Ecto neural progenitor cell (in vitro differentiated cells): ENCODE measurements around the gene SYPL1.

ENCODE experiments used
- DNase-seq: peaks from one replicate; pipeline ENCODE4 v3.0.0-alpha.2; 2018; ENCODE audit warnings: low spot score

The SYPL1 gene

GRCh38 chr7:106092204-106092603, 19.9 kb downstream of the SYPL1 start:
- DNase-seq: no peak

GRCh38 chr7:106089647-106090046, 22.5 kb downstream of the SYPL1 start:
- no peak for DNase-seq

- no peak for DNase-seq
These were observed 24.1 kb downstream of the SYPL1 start for GRCh38 chr7:106088014-106088413.

GRCh38 chr7:106086062-106086461, 26.1 kb downstream of the SYPL1 start:
- no peak for DNase-seq

- no peak for DNase-seq
These were observed 27.1 kb downstream of the SYPL1 start for GRCh38 chr7:106085015-106085414.

- no peak for DNase-seq
These were observed 28.4 kb downstream of the SYPL1 start for GRCh38 chr7:106083717-106084116.

- no peak for DNase-seq
These were observed 29.8 kb downstream of the SYPL1 start for GRCh38 chr7:106082087-106082854.

- DNase-seq: no peak
These were observed 31.7 kb downstream of the SYPL1 start for GRCh38 chr7:106080300-106080987.

GRCh38 chr7:106076537-106076936, 35.6 kb downstream of the SYPL1 start:
- DNase-seq: no peak

GRCh38 chr7:106075937-106076336, 36.2 kb downstream of the SYPL1 start:
- no peak for DNase-seq

GRCh38 chr7:106074257-106074656, 37.9 kb downstream of the SYPL1 start:
- DNase-seq: no peak

GRCh38 chr7:106073701-106074100, 38.4 kb downstream of the SYPL1 start:
- DNase-seq: no peak

GRCh38 chr7:106072715-106073091, 39.4 kb downstream of the SYPL1 start:
- DNase-seq: no peak

GRCh38 chr7:106071999-106072714, 40.0 kb downstream of the SYPL1 start:
- DNase-seq: no peak

GRCh38 chr7:106071356-106071998, 40.6 kb downstream of the SYPL1 start:
- DNase-seq: no peak

- DNase-seq: no peak
These were observed 41.4 kb downstream of the SYPL1 start for GRCh38 chr7:106070567-106071254.

GRCh38 chr7:106070201-106070551, 41.9 kb downstream of the SYPL1 start:
- no peak for DNase-seq

- no peak for DNase-seq
These were observed 42.5 kb downstream of the SYPL1 start for GRCh38 chr7:106069471-106070200.

GRCh38 chr7:106068986-106069385, 43.1 kb downstream of the SYPL1 start:
- no peak for DNase-seq

- no peak for DNase-seq
These were observed 43.6 kb downstream of the SYPL1 start for GRCh38 chr7:106068538-106068961.

GRCh38 chr7:106067678-106068077, 44.4 kb downstream of the SYPL1 start:
- no peak for DNase-seq
